GM12874 (cell line): ENCODE measurements around the gene SMIM20.

Experiments used
- CTCF ChIP-seq: IDR thresholded peaks from 2 replicates; pipeline ENCODE4 v1.5.1; 2011; ENCODE audit warnings: low read depth, mild to moderate bottlenecking, control low read depth, low read length, moderate library complexity; ENCODE audit not compliant: insufficient read depth

SMIM20 gene

DNA sequence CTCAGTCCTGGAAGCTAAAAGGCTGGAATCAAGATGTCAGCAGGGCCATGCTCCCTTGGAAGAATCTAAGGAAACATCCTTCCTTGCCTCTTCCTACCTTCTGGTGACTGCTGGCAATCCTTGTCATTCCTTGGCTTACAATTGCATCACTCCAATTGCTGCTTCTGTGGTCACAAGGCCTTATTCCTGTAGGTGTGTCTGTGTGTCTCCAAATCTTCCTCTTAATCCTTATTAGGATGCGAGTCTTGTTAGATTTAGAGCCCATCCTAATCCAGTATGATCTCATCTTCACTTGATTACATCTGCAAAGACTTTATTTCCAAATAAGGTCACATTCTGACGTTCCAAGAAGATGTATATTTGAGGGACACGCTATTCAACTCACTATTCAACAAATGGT lies 52.2 kb downstream of the SMIM20 start:
- no peak for TF ChIP-seq CTCF

GRCh38 chr4:25969374-25970155 lies 55.5 kb downstream of the SMIM20 start:
- no peak for TF ChIP-seq CTCF

DNA sequence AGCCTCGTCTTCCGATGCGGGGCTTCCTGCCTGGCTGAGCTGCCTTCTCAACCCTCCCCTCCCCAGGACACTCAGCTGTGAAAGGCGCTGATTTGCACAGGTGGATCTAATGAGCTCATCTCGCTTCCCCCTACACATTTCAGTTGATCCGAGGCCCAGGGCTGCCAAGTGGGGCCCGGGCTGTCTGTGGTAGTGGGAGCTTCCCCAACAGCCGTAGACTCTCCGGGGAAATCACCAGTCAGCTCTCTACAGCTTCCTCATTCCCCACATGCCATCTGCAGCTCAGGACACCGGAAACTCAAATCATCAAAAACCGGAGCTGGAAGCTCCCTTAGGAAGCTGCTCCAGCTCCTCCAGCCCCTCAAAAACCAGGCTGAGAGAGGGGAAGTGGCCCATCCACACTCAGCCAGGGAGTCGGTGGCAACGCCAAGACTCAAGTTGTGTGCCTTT lies 56.2 kb downstream of the SMIM20 start:
- no peak for TF ChIP-seq CTCF

DNA sequence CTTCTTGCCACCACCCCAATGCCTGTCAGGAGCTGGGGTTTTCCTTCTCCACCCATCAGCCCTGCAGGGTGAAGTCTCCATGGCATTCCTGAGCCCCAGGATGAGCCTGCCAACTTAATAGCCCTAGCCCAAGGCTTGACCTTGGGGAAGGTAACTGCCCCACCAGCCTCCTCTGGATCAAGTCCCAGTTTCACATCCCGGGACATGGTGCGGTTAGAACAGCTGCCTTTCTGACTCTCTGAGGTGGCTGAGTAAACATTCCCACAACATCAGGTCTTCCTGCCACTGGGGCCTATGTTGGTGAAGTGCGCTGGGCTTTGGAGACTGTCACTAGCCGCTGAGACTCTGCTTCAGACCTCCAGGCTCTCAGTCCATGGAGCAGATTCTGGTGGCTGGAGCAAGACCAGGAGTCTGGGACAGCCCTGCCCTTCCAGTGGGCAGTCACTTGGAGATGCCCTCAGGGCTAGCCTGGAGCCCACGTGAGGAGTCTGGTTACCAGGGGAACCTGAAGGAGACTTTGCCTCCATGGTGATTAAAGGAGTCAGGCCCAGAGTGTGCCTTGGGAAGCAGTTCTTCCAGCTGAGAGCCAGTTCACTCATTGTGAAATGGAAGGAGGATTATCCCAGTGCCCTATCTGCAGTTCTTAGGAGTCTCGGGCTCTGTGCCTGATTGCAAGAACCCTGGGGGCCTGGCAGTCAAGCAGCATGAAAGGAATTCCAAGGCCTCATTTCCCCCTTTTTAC lies 56.8 kb downstream of the SMIM20 start:
- no peak for TF ChIP-seq CTCF

GRCh38 chr4:25972366-25972765 lies 58.3 kb downstream of the SMIM20 start:
- TF ChIP-seq CTCF: no peak

GRCh38 chr4:25972984-25973745 lies 59.1 kb downstream of the SMIM20 start:
- TF ChIP-seq CTCF: no peak

GRCh38 chr4:25976780-25977179 lies 62.8 kb downstream of the SMIM20 start:
- no peak for TF ChIP-seq CTCF
